GM19193 (cell line): ENCODE data around the gene WDR73.

ENCODE experiments used
- POLR2A ChIP-seq: IDR thresholded peaks from 4 replicates; pipeline ENCODE4 v1.6.1; 2011; ENCODE audit not compliant: insufficient read depth, insufficient read length; ENCODE audit errors: extremely low read depth

The WDR73 gene

GRCh38 chr15:84605554-84605882 lies 48.6 kb downstream of the WDR73 start:
- TF ChIP-seq POLR2A = no peak

- no peak for TF ChIP-seq POLR2A
Observed at GRCh38 chr15:84604826-84605553, 49.1 kb downstream of the WDR73 start.

- TF ChIP-seq POLR2A = no peak
Observed at GRCh38 chr15:84603630-84604379, 50.3 kb downstream of the WDR73 start.

- no peak for TF ChIP-seq POLR2A
Observed at GRCh38 chr15:84601555-84601838, 52.6 kb downstream of the WDR73 start.

- TF ChIP-seq POLR2A = peak; percentile 49
Observed at GRCh38 chr15:84600687-84601554, 53.2 kb downstream of the WDR73 start, which contains the start of gene ZSCAN2. TSS of gene ZSCAN2 (plus strand) at chr15:84601009. CDS start at chr15:84603928, 2,919 bp downstream.

- no peak for TF ChIP-seq POLR2A
Observed at GRCh38 chr15:84600331-84600686, 53.8 kb downstream of the WDR73 start.

- no peak for TF ChIP-seq POLR2A
Observed at GRCh38 chr15:84599906-84600305, 54.2 kb downstream of the WDR73 start.

GRCh38 chr15:84598993-84599392 lies 55.1 kb downstream of the WDR73 start:
- TF ChIP-seq POLR2A = no peak

GRCh38 chr15:84598250-84598649 lies 55.8 kb downstream of the WDR73 start:
- no peak for TF ChIP-seq POLR2A

GRCh38 chr15:84597296-84597695 lies 56.8 kb downstream of the WDR73 start:
- TF ChIP-seq POLR2A = no peak

- no peak for TF ChIP-seq POLR2A
Observed at GRCh38 chr15:84595660-84596059, 58.4 kb downstream of the WDR73 start.

- no peak for TF ChIP-seq POLR2A
Observed at GRCh38 chr15:84594617-84595290, 59.3 kb downstream of the WDR73 start.

- no peak for TF ChIP-seq POLR2A
Observed at GRCh38 chr15:84591815-84592214, 62.3 kb downstream of the WDR73 start.

- TF ChIP-seq POLR2A = no peak
Observed at GRCh38 chr15:84590406-84590805, 63.7 kb downstream of the WDR73 start.
